CD4-positive, alpha-beta T cell treated with Interleukin-6 at 100 ng/mL for 8 hours (primary cell): ENCODE results near the gene CAPN12.

Source experiments
- DNase-seq: peaks from one replicate; pipeline ENCODE4 v3.0.0-alpha.2; 2020; ENCODE audit warnings: mixed read lengths, low spot score

Gene CAPN12

GRCh38 chr19:38725469-38726283 is 18.6 kb downstream of the CAPN12 start:
- no peak for DNase-seq

DNA sequence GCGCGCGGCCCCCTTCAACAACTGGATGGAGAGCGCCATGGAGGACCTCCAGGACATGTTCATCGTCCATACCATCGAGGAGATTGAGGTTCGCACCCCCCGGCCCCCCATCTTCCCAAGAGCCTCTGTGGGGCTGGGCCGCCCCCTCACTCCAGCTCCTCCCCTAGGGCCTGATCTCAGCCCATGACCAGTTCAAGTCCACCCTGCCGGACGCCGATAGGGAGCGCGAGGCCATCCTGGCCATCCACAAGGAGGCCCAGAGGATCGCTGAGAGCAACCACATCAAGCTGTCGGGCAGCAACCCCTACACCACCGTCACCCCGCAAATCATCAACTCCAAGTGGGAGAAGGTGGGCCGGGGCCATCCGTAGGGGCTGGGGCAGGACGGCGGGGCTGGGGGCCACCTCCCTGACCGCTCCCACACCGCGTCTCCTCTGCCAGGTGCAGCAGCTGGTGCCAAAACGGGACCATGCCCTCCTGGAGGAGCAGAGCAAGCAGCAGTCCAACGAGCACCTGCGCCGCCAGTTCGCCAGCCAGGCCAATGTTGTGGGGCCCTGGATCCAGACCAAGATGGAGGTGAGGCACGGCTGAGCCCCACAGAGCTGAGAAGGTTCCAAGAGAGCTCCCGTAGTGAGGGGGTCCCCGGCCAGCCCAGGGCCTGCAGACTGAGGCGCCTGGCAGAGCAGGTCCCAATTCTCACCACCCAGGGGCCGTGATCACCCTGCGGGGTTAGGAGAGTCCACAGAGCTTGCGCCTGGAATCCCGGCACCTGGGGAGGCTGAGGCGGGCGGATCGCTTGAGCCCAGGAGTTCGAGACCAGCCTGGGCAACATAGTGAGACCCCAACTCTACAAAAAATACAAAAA is 20.1 kb downstream of the CAPN12 start:
- DNase-seq: no peak

DNA sequence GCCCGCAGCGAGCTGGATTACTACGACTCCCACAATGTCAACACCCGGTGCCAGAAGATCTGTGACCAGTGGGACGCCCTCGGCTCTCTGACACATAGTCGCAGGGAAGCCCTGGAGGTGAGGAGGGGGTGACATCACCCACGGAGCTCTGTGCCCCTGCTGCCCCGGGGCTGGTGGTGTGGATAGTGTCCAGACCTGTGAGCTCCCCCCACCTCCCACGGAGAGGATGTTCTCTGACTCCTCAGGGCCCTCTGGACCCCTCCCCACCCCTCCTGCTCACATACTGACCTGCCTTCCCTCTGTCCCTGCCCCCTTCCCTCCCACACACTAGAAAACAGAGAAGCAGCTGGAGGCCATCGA is 20.7 kb downstream of the CAPN12 start:
- no peak for DNase-seq

DNA sequence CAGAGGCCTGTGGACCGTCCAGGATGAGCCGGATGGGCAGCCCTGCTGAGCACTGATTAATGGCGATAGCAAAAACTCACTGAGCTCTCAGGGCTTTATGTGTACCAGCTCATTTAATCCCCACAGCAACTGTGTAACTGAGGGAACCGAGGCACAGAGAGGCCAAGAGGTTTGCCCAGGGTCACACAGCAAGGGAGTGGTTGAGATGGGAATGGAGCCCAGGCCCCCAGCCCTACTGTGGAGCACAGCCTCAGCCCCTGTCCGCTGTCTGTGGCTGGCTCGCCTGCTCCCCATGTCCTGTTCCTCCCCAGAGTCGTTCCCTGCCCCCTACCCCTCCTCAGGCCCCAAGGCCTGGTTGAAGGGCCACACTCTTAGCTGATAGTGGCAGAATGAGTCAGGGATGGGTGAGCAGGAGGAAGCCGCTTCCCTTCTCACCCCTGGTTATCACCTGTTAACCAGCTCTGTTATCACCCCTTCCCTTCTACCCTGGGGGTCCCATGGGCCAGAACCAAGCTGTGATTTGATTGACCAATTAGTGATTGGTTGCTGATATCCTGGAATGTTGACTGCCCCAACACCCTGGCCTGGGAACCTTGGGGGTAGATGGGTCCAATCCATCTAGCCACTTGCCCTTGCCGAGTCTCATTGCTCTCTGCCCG is 21.2 kb downstream of the CAPN12 start:
- no peak for DNase-seq

DNA sequence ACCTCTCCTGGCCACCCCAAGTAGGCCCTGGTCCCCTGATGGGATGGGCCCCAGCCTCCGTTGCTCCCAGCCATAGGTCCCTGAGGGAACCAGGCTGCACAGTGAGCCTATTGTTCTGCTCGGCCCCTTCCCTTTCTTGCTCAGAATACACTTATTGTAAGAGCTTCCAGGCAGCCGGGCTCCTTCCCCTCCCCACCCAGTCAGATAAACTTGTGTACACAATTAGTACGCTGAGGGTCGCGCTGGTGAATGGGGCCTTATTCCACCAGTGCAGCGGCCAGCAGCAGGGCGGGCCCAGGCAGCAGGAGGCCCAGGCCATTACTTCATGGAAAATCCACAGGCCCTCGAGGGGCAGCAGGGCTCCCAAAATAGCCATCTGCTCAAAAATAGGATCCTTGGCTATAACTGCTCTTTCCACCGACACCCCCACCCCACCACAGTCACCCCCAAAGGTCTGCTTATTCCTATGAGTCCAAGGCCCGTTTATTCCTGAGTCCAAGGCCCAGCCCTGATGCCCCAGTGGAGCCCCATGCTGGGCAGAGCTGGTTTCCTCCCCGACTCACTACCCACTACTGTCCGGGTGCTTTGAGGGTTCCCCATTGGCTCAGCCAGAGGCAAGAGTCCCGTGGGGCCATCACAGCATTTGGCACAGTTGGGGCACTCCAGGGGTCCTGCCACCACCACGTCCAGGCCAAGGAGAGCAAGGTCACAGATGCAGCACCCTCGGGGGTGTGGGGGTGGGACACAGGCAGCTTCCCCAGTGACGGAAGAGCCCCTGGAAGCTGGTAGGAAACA is 22.1 kb downstream of the CAPN12 start:
- DNase-seq: no peak

GRCh38 chr19:38721496-38721895 is 22.8 kb downstream of the CAPN12 start:
- DNase-seq: no peak

- DNase-seq: no peak
Measured at GRCh38 chr19:38720559-38721236, 23.6 kb downstream of the CAPN12 start.

GRCh38 chr19:38719761-38720558 is 24.3 kb downstream of the CAPN12 start:
- DNase-seq: no peak

- no peak for DNase-seq
Measured at GRCh38 chr19:38718747-38719543, 25.3 kb downstream of the CAPN12 start.

- DNase-seq: no peak
Measured at GRCh38 chr19:38717855-38718254, 26.4 kb downstream of the CAPN12 start.

DNA sequence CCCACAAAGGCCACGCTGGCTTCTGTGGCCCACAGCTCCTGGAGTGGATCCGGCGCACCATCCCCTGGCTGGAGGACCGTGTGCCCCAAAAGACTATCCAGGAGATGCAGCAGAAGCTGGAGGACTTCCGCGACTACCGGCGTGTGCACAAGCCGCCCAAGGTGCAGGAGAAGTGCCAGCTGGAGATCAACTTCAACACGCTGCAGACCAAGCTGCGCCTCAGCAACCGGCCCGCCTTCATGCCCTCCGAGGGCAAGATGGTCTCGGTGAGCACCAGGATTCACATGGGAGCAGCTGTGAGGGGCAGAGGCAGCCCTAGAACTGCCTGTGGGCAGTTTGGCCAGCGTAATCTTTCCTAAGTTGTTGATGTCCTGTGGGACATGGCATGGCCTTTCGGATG is 27.2 kb downstream of the CAPN12 start:
- DNase-seq: no peak

DNA sequence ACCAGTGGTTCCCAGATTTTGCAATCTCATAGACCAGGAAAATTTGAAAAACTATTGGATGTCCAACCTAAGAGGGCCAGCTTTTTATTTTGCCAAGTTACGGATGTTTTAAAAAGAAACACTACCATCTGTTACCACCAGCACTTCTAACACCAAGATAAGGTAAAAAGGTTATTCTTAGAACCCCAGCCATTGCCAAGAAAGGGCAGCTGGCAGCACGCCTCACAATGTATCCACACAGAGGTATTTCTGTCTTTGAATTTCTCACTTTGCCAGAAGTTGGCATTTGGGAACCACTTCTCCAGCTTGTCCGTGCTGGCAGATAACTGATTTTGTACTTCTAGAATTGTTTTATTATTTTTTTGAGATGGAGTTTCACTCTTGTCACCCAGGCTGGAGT is 28.7 kb downstream of the CAPN12 start:
- no peak for DNase-seq

DNA sequence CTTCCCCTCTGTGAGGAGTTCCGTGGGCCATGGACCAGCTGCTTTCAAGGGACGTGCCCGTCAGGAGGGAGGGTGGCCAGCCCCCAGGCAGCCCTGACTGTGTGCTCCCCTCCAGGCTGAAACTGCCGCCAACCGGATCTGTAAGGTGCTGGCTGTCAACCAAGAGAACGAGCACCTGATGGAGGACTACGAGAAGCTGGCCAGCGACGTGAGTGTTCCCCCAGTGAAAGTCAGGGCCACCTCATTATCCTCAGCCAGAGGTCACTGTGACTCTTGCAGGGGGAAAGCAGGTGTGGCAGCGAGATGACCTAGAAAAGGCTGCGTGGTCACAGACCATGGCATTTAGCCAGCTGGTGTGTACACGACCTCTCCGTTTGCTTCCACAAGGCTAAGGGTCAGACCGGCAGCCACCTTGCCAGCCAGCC is 29.9 kb downstream of the CAPN12 start:
- DNase-seq: no peak

- DNase-seq: no peak
Measured at GRCh38 chr19:38713865-38714264, 30.4 kb downstream of the CAPN12 start.

GRCh38 chr19:38713227-38713649 is 31.0 kb downstream of the CAPN12 start:
- DNase-seq: no peak

DNA sequence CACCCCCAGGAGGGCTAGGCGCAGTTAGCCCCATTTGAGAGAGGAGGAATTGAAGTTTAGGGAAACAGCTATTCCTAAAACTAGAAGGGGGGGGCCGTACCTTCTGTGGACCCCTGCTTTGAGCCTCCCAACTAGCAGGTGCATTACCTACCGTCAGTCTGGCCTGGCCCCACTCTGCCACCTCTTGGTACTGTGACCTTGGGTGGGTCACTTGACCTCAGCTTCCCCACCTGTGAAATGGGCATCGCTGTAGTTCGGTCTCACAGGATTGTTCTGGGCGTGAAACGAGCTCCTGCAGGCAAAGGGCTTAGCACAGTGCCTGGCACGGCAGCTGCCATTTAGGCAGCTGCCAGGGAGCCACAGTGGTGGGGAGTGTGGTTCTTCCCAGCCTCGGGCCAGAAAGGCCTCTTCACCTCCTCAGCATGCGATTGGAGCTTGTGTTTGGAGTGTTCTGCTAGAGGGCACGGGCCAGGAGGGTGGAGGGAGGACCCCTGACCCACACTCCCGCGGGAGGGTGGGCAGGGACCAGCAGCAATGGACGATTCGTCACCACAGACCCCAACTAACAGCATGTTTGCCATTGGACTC is 32.0 kb downstream of the CAPN12 start:
- DNase-seq: no peak

DNA sequence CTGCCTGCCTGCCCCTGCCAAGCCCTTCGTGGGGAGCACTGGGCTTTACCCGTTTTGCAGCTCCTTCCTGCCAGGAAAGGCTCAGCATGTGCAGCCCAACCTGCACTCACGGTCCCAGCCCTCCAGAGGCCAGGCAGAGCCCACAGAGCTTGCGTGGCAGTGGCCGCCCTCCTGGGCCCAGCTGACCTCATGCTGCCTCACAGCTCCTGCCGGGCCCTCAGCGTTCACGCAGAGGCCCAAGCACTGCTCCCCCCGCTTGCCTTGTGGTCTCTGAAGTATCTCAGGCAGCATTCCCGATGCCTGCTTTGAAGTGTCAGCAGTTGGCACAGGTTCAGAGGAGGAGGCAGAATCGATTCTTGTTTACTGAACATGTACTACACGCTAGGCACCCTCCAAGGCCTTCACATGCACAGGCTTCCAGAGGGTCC is 32.5 kb downstream of the CAPN12 start:
- no peak for DNase-seq

DNA sequence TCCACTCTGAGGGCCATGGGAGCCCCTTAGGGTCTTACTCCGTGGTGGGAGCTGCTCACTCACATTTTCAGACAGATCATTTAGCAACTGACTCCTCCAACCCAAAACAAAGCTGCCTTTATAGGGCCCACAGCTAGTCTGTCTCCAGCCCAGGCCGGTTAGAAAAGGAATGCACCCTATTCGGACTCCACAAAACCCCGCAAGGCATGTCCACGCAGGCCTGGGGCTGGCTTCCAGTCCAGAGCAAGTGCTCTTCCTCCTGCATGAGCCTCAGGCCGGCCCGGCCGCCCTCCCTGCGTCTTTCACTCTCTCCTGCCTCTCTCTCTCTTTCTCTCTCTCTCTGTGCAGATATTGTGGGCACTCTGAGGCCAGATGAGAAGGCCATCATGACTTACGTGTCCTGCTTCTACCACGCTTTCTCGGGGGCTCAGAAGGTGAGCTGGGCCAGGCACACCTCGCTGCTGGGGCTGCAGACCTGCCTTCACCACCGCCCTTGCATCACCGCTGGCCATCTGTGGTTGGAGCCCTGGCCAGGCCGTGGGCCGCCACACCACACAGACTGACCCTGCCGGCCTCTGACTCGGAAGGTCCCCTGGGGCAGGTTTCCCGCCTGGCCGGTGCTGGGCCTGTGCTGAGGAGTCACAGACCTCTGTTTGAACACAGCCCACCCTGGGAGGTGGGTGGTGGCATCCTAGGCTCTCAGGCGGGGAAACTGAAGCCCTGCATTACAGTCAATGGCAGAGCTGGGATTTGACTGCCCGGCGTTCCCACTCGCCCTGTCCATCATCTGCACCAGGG is 33.1 kb downstream of the CAPN12 start:
- DNase-seq: no peak

DNA sequence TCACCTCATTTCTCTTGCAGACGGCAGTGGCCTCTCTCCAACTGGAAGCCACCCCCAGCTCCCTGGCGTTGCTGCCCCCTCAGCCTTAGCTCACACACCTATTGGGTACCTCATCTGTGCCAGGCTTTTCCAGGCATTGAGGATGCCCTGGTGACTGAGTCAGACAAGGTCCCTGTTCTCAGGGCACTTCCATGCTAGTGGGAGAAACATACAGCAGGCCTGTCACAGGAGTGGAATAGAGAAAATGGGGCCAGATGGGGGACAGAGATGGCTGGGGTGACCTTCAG is 33.9 kb downstream of the CAPN12 start:
- DNase-seq: no peak
